Left cardiac atrium (tissue), 4 donors: ENCODE data around the gene GAB2. TPM values are rescaled to one million over a fixed set of nuclear protein-coding genes. Genes with fewer than 3 reads are reported as not detected.
"Not testable (repeated sequence)": the region's sequence is repeated elsewhere in the genome, so short reads cannot be mapped to it uniquely, and the experiment has no call there.

Source experiments
- ATAC-seq, 2 donors: fragments of 200-7000 bp; cut with Tn5 transposase; one replicate each; pipeline ENCODE4 v1.9.1; 2020; ENCODE audit warnings: mild to moderate bottlenecking in 2 of 2, moderate library complexity in 2 of 2
- DNase-seq: peaks from one replicate; pipeline ENCODE4 v3.0.0-alpha.2; 2020
- intact Hi-C, 2 donors: fragments of 100-400 bp; cut with DNase I; formaldehyde crosslinking; loops; one replicate each; pipeline versions ENCODE4 v1.14.1 to v1.15.1; 2022 to 2023
- total RNA-seq, 2 donors: library from RNA; stranded (reverse); fragmentation: NEBNext Ultra II Directional; extraction: Animal tissue kit (Norgen Biotek cat#: 25700); gene quantifications; one replicate each; pipeline ENCODE4 v1.2.1, GENCODE V29; 2021
- donor health status: DM: no; HTN: yes; CAD: no.
- donor health status: DM: no; HTN: yes; CAD: no; lungs with severe emphysema.
- donor health status: DM: yes; HTN: yes; CAD: no.
- donor health status: Dilated cardiomyopathy.

Gene GAB2
- total RNA-seq, 2 donors from 2014 or later: 24.2 to 31.7 TPM

GRCh38 chr11:78304201-78304600 lies 113.4 kb downstream of the GAB2 start:
- DNase-seq (no peak), ATAC-seq (no peak)
- intact Hi-C loops: no loop called here

- no peak for DNase-seq
- intact Hi-C loops: no loop called here
- no peak for ATAC-seq
These were observed 117.3 kb downstream of the GAB2 start for GRCh38 chr11:78300108-78300839.

- intact Hi-C loops: no loop called here
- no peak for ATAC-seq
- DNase-seq: no peak
These were observed 118.5 kb downstream of the GAB2 start for GRCh38 chr11:78299000-78299710.

- no peak for ATAC-seq
- no peak for DNase-seq
- intact Hi-C loops: no loop called here
These were observed 119.3 kb downstream of the GAB2 start for GRCh38 chr11:78298291-78298771.

- intact Hi-C loops: no loop called here
- no peak for DNase-seq
- no peak for ATAC-seq
These were observed 121.4 kb downstream of the GAB2 start for GRCh38 chr11:78295991-78296930.

- ATAC-seq (no peak), DNase-seq (no peak)
- intact Hi-C loops: no loop called here
These were observed 122.3 kb downstream of the GAB2 start for GRCh38 chr11:78295347-78295746.

GRCh38 chr11:78294100-78294499 lies 123.5 kb downstream of the GAB2 start:
- intact Hi-C loops, DNase-seq, ATAC-seq: not testable (repeated sequence)

GRCh38 chr11:78293536-78293935 lies 124.1 kb downstream of the GAB2 start:
- ATAC-seq: no peak
- intact Hi-C loops: no loop called here
- no peak for DNase-seq

GRCh38 chr11:78292109-78292803 lies 125.4 kb downstream of the GAB2 start:
- no peak for ATAC-seq
- DNase-seq: no peak
- intact Hi-C loops: no loop called here

GRCh38 chr11:78291503-78292108 lies 126.0 kb downstream of the GAB2 start:
- ATAC-seq: no peak
- DNase-seq: no peak
- intact Hi-C loops: no loop called here

GRCh38 chr11:78290293-78291176 lies 127.1 kb downstream of the GAB2 start:
- intact Hi-C loops: no loop called here
- DNase-seq (no peak), ATAC-seq (peak; percentile 50 to 76)

- DNase-seq (no peak), ATAC-seq (no peak)
- intact Hi-C loops: no loop called here
These were observed 127.9 kb downstream of the GAB2 start for GRCh38 chr11:78289552-78290292.

- ATAC-seq (peak in 1 of 2 donors; percentile 77), DNase-seq (no peak)
- intact Hi-C loops: no loop called here
These were observed 133.4 kb downstream of the GAB2 start for GRCh38 chr11:78284260-78284659.

- ATAC-seq (no peak), DNase-seq (no peak)
- intact Hi-C loops: no loop called here
These were observed 134.8 kb downstream of the GAB2 start for GRCh38 chr11:78282821-78283220.

GRCh38 chr11:78281511-78281910 lies 136.1 kb downstream of the GAB2 start:
- DNase-seq (no peak), ATAC-seq (no peak)
- intact Hi-C loops: no loop called here

- DNase-seq (no peak), ATAC-seq (peak in 1 of 2 donors; percentile 82)
- intact Hi-C loops: no loop called here
These were observed 140.2 kb downstream of the GAB2 start for GRCh38 chr11:78277314-78277994.
